Bronchial epithelial cell (primary cell): ENCODE measurements around the gene TSPYL6. TPM values are rescaled to one million over a fixed set of nuclear protein-coding genes. Genes with fewer than 3 reads are reported as not detected.

ENCODE experiments used
- DNase-seq: peaks from one replicate; pipeline ENCODE4 v3.0.0-alpha.2; 2010; ENCODE audit warnings: low read depth
- FAIRE-seq: peaks from 2 replicates; lab custom pipeline; 2011; peaks lifted over from hg19 to GRCh38; lab: Jason Lieb, UNC
- H3K27me3 ChIP-seq: 2 replicates; pipeline ENCODE4 v1.5.1; 2011; ENCODE audit warnings: low read length; ENCODE audit not compliant: control insufficient read depth, insufficient read depth
- H3K36me3 ChIP-seq: 2 replicates; pipeline ENCODE4 v1.5.1; 2011; ENCODE audit warnings: low read length; ENCODE audit not compliant: control insufficient read depth, insufficient read depth
- H3K4me3 ChIP-seq: 2 replicates; pipeline ENCODE4 v1.5.1; 2011; ENCODE audit warnings: mild to moderate bottlenecking, low read depth, low read length, control low read depth
- total RNA-seq: library from RNA; depleted of rRNA; stranded (reverse); fragments of >200 nt; gene quantifications from 2 replicates; pipeline ENCODE4 v1.2.1, GENCODE V29; 2014
- TF ChIP-seq, protein P1 (sequence below): IDR thresholded peaks from 2 replicates; pipeline ENCODE4 v1.5.1; 2011; ENCODE audit warnings: mild to moderate bottlenecking, moderate library complexity, low read length, control low read depth, inconsistent platforms; ENCODE audit not compliant: insufficient read depth, severe bottlenecking

Gene TSPYL6
- total RNA-seq, 1 donor from 2014 or later: not detected

DNA sequence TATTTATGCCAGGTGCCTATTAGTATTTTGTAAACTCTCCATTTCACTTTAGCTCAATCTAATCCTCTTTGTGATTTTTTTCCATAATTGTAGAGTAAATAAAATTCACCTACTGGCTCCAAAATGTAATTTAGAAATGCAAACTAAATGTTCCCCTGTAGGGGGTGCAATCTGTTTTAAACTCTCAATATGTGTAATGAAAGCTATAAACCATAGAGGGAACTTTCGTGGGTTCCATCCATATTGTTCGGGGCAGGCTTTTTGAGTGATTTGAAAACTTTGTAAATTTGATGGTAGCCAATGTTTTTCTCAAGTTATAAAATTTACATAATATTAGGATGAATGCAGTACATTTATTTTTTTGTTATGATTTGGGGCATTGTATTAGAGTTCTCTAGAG is 49.4 kb downstream of the TSPYL6 start:
- no peak overlapping the region for H3K4me3 ChIP-seq
- H3K27me3 ChIP-seq: no peaks in the 10 kb centered on the region
- FAIRE-seq (no peak), DNase-seq (peak; percentile 35)
- H3K36me3 ChIP-seq: no peaks in the 10 kb centered on the region
- TF ChIP-seq, protein P1, sequence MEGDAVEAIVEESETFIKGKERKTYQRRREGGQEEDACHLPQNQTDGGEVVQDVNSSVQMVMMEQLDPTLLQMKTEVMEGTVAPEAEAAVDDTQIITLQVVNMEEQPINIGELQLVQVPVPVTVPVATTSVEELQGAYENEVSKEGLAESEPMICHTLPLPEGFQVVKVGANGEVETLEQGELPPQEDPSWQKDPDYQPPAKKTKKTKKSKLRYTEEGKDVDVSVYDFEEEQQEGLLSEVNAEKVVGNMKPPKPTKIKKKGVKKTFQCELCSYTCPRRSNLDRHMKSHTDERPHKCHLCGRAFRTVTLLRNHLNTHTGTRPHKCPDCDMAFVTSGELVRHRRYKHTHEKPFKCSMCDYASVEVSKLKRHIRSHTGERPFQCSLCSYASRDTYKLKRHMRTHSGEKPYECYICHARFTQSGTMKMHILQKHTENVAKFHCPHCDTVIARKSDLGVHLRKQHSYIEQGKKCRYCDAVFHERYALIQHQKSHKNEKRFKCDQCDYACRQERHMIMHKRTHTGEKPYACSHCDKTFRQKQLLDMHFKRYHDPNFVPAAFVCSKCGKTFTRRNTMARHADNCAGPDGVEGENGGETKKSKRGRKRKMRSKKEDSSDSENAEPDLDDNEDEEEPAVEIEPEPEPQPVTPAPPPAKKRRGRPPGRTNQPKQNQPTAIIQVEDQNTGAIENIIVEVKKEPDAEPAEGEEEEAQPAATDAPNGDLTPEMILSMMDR: no peak

DNA sequence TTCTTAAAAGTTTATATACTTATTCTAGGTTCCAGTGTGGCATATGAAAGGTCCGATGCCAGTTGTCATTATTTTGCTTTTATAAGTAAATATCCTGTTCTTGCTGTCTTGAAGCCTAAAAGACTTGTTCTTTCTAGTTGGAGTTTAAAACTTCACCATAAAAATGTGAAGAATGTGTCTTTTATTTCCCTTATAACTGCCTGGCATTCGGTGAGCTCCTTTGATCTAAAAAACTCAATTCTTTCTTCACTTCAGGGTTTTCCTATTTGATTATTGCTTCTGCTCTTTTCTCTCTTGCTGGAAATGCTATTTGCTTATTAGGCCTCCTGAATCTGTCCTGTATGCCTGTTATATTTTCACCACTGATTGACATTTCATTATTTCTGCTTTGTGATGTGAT is 51.6 kb downstream of the TSPYL6 start:
- Histone ChIP-seq H3K36me3 (no peaks in the 10 kb centered on the region), H3K27me3 (no peaks in the 10 kb centered on the region), H3K4me3 (no peak overlapping the region)
- FAIRE-seq (no peak), DNase-seq (no peak)
- TF ChIP-seq, protein P1: no peak

Other genes starting within 250 kb of the TSPYL6 start
- 9.0 and 25.9 TPM in 2 replicates for gene ACYP2, start 140.6 kb downstream of the TSPYL6 start, total RNA-seq
- gene SPTBN1, start 200.1 kb upstream of the TSPYL6 start, total RNA-seq: 339 and 365 TPM in 2 replicates